Measurements from ENCODE around the gene ACOT4.
A peak's percentile ranks its signal among the peaks of the same experiment; 100 is the strongest.
"Not testable (repeated sequence)": the region's sequence is repeated elsewhere in the genome, so short reads cannot be mapped to it uniquely, and the experiment has no call there.

ACOT4 gene, protein sequence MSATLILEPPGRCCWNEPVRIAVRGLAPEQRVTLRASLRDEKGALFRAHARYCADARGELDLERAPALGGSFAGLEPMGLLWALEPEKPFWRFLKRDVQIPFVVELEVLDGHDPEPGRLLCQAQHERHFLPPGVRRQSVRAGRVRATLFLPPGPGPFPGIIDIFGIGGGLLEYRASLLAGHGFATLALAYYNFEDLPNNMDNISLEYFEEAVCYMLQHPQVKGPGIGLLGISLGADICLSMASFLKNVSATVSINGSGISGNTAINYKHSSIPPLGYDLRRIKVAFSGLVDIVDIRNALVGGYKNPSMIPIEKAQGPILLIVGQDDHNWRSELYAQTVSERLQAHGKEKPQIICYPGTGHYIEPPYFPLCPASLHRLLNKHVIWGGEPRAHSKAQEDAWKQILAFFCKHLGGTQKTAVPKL

DNA sequence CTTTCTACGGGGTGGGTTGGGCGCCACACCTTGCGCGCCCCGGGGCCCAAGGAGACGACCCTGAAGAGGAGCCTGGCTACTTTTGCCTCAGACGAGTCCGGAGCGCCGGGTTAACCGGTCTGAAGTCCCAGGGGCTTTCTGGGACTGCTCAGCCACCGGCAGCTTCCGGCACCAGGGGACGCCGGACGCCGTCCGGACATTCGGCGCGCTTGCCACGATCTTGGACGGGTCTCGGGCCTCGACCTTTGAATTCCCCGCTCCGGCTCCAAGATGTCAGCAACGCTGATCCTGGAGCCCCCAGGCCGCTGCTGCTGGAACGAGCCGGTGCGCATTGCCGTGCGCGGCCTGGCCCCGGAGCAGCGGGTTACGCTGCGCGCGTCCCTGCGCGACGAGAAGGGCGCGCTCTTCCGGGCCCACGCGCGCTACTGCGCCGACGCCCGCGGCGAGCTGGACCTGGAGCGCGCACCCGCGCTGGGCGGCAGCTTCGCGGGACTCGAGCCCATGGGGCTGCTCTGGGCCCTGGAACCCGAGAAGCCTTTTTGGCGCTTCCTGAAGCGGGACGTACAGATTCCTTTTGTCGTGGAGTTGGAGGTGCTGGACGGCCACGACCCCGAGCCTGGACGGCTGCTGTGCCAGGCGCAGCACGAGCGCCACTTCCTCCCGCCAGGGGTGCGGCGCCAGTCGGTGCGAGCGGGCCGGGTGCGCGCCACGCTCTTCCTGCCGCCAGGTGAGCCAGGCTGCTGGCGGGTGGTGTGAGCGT lies at the start of gene ACOT4:
ACOT4 (plus strand) TSS at position 184 of the 760 bp plus-strand sequence; CDS start at position 271, 87 bp downstream.
- peak in 1 of 2 experiments; percentile 75 for DNase-seq

DNA sequence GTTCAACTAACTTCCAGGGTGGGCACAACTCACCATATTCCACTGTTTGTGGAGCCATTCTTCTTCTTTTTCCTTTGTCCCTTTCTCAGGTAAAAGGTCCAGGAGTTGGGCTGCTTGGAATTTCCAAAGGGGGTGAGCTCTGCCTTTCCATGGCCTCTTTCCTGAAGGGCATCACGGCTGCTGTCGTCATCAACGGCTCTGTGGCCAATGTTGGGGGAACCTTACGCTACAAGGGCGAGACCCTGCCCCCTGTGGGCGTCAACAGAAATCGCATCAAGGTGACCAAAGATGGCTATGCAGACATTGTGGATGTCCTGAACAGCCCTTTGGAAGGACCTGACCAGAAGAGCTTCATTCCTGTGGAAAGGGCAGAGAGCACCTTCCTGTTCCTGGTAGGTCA lies 48.7 kb upstream of the ACOT4 start:
- not testable (repeated sequence) for DNase-seq

DNA sequence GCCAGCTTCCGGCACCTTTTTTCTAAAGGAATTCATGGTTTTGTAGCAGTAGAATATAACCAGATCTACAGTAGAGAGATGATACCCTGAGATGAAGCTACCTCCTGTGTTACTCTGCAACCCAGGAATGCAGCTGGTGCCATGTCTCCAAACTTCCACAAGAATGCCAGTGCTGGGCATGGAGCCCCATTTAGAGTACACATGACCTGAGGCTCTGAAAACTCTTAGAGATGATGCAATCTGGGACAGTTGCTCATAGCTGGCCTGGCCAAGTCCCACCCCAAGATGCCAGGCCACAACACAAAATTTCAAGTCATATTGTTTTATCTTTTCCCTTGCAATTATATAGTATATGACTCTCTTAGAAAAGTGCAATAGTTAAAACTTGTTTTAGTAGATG lies 46.3 kb upstream of the ACOT4 start:
- not testable (repeated sequence) for DNase-seq

DNA sequence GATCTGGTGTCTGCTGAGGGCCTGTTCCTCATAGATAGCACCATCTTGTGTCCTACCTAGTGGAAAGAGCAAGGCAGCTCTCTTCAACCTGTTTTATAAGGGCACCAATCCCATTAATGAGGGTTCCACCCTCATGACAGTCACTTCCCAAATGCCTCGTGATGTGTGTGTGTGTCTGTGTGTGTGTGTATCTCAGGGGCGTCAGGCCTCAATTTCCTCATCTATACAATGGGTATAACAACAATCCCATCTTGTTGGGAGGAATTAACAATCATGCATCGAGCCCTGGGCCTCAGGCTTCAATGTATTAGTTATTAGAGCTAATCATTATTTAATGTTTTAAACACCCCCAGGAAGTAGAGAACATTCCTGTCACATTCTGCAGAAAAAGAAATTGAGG lies 42.6 kb upstream of the ACOT4 start:
- not testable (repeated sequence) for DNase-seq

DNA sequence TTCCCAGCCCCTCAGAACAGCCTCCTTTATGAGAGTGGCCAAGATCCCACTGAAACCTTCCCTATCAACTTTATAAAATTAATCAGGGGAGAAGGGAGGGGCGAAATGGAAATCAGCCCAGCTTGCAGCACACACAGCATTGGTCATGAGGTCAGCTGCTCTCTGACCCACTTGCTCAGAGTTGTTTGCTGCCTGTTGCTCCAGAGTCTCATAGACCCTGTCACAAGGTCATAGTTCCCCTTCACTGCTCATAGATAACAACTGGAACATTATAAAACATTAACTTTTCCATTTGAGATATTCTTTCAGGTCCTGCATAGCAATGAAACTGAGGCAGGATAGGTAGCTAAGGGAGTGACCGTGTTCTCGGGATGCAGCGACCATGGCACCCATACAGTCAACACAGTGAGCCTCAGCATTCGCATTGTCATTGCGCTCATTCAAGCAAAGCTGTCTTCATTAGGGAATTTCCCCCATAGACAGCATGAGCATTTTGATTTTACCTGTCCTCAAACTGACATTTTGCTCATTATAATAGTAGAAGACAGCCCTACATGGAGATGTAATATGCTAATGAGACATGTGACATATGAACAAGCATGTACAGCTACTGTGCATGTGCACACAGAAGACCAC lies 41.7 kb upstream of the ACOT4 start:
- not testable (repeated sequence) for DNase-seq

DNA sequence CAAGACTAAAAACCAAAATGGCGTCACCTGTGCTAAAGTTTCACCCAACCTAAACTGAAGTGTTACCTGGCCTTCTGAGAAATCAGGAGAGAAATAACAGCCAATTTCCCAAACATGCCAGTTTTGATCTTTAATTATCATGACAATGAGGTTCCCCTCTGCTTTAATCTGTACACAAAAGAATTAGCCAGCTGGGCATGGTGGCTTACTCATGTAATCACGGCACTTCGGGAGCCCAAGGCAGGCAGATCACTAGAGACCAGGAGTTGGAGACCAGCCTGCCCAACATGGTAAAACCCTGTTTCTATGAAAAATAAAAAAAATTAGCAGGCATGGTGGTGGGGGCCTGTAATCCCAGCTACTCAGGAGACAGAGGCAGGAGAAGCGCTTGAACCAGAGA lies 37.8 kb upstream of the ACOT4 start:
- DNase-seq: no peak

DNA sequence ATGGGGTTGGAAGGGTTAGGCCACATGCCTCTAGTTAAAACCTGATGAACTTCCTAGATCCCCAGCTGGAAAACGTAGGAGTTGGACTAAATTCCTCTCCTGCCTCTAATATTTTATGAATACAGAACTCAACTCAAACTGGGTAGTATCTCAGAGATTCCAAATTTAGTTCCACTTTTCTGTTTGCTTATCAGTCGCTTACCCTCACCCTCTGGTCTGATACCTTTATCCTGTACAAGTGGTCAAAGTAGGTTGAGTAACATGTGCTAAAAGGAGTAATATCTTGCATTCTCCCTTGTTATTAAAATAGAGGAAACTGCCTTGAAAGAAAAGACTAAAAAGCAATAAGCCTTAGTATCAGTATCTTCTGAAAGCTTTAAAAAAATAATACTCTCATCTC lies 34.5 kb upstream of the ACOT4 start:
- not testable (repeated sequence) for DNase-seq

DNA sequence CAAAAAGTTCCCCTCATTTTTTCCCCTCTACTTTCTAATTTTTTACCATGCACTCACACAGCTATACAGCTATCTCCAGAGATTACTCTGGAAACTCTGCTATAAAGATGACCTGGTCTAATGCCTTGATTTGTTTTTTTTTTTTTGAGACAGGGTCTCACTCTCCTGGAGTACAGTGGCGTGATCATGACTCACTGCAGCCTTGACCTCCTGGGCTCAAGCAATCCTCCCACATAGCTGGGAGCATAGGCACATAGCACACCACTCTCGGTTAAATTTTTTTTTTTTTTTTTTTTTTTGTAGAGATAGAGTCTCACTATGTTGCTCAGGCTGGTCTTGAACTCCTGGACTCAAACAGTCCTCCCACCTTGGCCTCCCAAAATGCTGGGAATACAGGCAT lies 33.4 kb upstream of the ACOT4 start:
- DNase-seq: not testable (repeated sequence)

DNA sequence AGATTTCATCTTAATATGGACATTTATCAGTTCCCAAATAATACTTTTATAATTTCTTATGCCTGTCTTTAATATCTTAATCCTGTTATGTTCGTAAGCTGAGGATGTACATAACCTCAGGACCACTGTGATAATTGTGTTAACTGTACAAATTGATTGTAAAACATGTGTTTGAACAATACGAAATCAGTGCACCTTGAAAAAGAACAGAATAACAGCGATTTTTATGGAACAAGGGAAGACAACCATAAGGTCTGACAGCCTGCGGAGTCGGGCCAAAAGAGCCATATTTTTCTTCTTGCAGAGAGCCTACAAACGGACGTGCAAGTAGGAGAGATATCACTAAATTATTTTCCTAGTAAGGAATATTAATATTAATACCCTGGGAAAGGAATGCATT lies 29.4 kb upstream of the ACOT4 start:
- DNase-seq: not testable (repeated sequence)

DNA sequence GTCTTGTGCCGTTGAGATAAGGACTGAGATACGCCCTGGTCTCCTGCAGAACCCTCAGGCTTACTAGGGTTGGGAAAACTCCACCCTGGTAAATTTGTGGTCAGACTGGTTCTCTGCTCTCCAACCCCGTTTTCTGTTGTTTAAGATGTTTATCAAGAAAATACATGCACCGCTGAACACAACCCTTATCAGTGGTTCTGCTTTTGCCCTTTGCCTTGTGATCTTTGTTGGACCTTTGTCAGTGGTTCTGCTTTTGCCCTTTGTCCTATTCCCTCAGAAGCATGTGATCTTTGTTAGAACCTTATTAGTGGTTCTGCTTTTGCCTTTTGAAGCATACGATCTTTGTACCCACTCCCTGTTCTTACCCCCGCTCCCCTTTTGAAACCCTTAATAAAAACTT lies 29.0 kb upstream of the ACOT4 start:
- DNase-seq: not testable (repeated sequence)

DNA sequence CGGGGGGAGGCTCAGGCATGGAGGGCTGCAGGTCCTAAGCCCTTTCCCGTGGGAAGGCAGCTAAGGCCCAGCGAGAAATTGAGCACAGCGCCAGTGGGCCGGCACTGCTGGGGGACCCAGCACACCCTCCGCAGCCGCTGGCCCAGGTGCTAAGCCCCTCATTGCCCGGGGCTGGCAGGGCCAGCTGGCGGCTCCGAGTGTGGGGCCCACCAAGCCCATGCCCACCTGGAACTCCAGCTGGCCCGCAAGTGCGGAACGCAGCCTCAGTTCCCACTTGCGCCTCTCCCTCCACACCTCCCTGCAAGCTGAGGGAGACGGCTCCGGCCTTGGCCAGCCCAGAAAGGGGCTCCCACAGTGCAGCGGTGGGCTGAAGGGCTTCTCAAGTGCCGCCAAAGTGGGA lies 25.2 kb upstream of the ACOT4 start:
- not testable (repeated sequence) for DNase-seq

DNA sequence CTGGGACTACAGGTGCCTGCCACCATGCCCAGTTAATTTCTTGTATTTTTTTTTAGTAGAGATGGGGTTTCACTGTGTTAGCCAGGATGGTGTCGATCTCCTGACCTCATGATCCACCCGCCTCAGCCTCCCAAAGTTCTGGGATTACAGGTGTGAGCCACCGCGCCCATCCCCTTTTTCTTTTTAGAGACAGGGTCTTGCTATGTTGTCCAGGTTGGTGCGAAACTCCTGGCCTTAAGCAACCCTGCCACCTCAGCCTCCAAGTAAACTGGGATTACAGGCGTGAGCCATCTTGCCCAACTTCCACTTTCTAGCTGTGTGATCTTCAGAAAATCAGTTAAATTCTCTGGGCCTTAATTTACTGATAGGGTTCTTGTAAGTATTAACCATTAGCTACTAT lies 24.7 kb upstream of the ACOT4 start:
- DNase-seq: not testable (repeated sequence)

DNA sequence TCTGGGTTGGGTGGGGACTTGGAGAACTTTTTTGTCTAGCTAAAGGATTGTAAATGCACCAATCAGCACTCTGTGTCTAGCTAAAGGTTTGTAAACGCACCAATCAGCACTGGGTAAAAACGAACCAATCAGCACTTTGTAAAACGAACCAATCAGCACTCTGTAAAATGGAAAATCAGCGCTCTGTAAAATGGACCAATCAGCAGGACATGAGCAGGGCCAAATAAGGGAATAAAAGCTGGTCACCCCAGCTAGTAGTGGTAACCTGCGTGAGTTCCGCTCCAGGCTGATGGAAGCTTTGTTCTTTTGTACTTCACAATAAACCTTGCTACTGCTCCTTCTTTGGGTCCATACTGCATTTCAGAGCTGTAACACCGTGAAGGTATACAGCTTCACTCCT lies 24.3 kb upstream of the ACOT4 start:
- no peak for DNase-seq

DNA sequence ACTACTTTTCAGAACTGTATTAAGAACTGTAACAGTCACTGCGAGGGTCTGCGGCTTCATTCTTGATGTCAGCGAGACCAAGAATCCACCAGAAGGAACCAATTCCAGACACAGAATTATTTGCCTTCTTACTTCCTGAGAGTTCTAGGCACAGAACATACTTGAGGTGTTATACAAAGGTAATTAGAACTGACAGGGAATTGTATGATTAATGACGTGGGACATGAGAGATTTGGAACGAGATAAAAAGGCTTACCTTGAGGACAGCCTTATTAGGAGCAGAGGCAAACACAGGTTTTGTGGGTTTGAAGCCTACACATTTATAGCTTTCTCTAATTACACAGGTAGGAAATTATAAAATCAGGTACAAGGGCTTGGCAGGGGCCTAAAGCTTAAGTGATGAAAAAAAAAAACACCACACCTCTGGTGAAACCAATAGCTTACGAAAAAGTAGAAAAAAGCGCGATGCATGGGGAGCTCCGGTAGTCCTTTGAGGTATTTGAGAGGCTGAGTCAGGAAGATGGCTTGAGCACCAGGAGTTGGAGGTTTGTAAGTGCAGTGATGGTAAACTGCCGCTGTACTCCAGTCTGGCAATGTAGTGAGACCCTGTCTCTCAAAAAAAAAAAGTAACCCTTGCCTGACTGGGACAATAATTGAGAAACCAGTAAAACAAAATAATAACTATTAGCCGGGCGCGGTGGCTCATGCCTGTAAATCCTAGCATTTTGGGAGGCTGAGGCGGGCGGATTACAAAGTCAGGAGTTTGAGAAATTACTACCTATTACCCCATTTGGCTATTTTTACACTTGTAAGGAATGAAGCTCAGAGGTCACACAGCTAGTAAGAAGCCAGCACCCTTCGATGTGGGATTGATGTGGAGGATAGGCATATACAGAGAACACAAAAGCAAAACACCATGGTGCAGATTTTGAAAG lies 23.5 kb upstream of the ACOT4 start:
- peak; percentile 18 to 33 for DNase-seq

DNA sequence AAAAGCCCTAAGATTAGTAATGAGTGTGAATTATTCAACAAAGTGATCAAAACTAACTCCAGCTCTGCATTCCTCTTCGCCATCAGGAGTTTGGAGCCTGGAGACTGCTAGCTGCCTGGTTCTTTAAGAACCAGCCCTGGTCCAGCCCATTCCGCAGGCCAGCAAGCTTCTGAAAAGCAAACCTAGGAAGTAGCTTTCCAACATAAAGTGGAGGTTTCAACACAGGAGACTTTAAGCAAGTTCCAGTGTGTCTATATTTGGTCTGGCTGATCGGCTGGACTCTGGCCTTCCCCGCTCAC lies 22.8 kb upstream of the ACOT4 start:
- DNase-seq: peak in 1 of 2 experiments; percentile 73

DNA sequence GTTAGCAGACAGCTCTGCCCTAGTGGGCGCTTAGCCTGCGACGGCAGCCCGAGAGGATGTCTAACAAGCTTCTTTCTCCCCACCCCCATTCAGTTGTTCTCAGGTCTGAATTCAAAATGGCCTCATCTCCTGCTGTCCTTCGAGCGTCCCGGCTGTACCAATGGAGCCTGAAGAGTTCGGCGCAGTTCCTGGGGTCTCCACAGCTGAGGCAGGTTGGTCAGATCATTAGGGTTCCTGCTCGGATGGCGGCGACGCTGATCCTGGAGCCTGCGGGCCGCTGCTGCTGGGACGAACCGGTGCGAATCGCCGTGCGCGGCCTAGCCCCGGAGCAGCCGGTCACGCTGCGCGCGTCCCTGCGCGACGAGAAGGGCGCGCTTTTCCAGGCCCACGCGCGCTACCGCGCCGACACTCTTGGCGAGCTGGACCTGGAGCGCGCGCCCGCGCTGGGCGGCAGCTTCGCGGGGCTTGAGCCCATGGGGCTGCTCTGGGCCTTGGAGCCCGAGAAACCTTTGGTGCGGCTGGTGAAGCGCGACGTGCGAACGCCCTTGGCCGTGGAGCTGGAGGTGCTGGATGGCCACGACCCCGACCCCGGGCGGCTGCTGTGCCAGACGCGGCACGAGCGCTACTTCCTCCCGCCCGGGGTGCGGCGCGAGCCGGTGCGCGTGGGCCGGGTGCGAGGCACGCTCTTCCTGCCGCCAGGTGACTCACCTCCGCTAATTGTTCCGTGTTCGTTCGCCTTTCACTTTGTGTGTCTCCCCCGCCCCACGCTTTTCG lies 22.3 kb upstream of the ACOT4 start, which contains the start of gene ACOT2:
ACOT2 (plus strand) TSS at position 29 of the 774 bp plus-strand sequence; CDS start at position 57, 28 bp downstream.
- DNase-seq: peak; percentile 73 to 85

DNA sequence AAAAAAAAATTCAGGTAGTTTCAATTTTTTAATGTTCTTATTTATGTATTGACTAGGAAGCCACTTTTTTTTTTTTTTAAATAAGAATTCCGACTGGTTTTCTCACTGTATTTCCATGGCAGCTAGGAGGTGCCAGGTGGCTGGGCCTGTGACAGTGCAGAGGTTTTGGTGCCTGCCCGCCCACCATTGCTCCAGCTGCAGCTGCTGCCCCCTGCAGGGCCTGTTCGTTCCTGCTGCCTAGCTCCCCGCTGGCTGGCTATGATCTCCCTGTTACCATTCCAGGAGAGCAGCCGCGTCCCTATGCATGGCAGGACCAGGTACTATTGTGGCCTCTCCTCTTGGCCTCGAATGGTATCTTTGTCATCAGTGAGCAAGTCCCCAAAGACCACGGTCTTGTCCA lies 20.8 kb upstream of the ACOT4 start:
- peak; percentile 14 to 75 for DNase-seq

DNA sequence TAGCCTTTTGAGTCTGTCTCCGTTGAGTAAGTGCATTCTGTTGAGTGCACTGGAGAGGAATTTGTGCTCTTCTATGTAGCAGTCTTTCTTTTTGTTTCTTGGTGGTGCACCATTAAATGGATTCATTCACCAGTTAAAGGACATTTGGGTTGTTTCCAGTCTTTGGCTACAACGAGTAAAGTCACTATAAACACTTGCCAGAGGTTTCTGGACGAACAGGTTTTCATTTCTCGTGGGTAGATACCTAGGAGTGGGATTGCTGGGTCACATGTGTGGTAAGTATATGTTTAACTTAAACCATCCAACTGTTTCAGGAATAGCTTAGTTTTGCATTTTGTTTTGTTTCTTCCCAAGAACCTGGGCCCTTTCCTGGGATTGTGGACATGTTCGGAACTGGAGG lies 18.6 kb upstream of the ACOT4 start:
- not testable (repeated sequence) for DNase-seq

DNA sequence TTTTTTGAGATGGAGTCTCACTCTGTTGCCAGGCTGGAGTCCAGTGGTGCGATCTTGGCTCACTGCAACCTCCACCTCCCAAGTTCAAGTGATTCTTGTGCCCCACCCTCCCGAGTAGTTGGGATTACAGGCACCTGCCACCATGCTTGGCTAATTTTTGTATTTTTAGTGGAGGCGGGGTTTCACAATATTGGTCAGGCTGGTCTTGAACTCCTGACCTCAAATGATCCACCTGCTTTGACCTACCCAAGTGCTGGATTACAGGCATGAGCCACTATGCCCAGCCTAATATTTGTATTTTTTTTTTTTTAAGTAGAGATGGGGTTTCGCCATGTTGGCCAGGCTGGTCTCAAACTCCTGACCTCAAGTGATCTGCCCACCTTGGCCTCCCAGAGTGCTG lies 17.9 kb upstream of the ACOT4 start:
- not testable (repeated sequence) for DNase-seq

DNA sequence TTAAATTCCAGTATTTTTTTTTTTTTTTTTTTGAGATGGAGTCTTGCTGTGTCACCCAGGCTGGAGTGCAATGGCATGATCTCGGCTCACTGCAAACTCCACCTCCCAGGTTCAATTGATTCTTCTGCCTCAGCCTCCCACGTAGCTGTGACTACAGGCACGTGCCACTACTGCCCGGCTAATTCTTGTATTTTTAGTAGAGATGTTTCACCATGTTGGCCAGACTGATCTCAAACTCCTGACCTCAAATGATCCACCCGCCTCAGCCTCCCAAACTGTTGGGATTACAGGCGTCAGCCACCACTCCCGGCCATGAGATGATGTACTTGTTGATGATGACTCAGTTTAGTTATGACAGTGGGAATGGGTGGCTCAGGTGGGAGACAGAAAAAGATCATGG lies 17.4 kb upstream of the ACOT4 start:
- not testable (repeated sequence) for DNase-seq

DNA sequence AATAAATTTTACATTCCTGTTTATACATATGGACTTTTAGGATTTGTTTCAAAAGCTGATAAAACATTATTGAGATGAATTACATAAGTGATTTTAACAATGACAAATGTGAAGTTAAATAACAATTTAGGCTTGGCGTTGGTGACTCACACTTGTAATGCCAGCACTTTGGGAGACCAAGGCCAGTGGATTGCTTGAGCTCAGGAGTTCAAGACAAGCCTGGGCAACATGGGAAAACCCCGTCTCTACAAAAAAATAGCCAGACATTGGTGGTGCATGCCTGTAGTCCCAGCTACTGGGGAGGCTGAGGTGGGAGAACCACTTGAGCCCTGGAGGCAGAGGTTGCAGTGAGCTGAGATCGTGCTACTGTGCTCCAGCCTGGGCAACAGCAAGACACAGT lies 15.3 kb upstream of the ACOT4 start:
- DNase-seq: no peak

DNA sequence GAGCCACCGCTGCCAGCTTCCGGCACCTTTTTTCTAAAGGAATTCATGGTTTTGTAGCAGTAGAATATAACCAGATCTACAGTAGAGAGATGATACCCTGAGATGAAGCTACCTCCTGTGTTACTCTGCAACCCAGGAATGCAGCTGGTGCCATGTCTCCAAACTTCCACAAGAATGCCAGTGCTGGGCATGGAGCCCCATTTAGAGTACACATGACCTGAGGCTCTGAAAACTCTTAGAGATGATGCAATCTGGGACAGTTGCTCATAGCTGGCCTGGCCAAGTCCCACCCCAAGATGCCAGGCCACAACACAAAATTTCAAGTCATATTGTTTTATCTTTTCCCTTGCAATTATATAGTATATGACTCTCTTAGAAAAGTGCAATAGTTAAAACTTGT lies 14.5 kb upstream of the ACOT4 start:
- not testable (repeated sequence) for DNase-seq

Measured in NCI-H526 (cell line).